GM19238 (cell line): Measurements from ENCODE around the gene YIF1A.
"Not testable (repeated sequence)": the region's sequence is repeated elsewhere in the genome, so short reads cannot be mapped to it uniquely, and the experiment has no call there.

Source experiments
- DNase-seq: peaks from one replicate; pipeline ENCODE4 v3.0.0; 2011; ENCODE audit warnings: low spot score; ENCODE audit not compliant: insufficient read length

The YIF1A gene

DNA sequence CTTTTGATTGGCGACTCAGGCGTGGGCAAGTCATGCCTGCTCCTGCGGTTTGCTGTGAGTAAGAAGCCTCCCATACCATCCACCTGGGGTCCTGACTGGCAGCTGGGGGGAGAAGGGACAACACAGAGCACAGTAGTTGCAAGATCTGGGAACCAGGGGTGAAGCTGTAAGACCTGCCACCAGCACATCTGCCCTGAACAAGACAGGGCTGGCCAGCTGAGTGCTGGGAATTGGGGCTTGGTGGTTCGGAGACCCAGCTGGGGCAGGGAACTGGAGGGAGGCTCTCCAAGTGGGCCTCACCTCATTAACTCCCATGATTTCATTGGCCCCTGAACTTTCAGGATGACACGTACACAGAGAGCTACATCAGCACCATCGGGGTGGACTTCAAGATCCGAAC, 17.1 kb downstream of the YIF1A start:
- DNase-seq: no peak

GRCh38 chr11:66268952-66269905, 19.7 kb downstream of the YIF1A start:
- no peak for DNase-seq

DNA sequence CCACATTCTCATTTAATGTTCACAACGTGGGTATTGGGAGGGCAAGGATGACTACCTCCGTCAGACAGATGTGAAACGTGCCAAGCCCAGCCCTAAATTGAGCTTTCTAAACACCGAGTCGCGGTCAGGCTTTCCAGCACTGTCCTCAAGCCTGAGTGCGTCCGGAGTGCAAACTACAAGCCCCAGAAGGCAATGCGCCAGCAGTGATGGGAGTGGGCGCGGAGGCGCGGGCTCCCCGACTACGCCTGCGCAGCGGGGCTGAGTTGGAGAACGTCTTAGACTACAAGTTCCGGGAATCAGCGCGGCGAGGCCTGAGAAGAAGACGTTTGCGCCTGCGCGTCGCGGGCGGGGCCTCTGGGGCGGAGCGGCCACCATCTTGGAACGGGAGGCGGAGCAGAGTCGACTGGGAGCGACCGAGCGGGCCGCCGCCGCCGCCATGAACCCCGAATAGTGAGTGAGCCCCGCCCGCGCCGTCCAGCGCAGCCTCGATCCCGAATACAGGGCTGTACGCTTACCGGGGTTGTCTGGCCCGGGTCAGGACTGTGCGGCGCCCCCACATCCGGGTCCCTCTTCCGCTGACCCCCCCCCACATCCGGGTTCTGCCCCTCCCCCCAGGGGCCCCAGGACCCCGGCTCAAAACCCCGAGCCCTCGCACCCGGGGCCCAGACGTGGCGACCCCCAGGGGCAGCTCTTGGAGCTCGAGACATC, 20.5 kb downstream of the YIF1A start, which contains the start of gene RAB1B:
Gene RAB1B, plus strand, starts transcription at position 396 of the 708 bp plus-strand sequence. Its CDS starts 41 bp downstream, at position 437.
- peak; percentile 97 for DNase-seq

DNA sequence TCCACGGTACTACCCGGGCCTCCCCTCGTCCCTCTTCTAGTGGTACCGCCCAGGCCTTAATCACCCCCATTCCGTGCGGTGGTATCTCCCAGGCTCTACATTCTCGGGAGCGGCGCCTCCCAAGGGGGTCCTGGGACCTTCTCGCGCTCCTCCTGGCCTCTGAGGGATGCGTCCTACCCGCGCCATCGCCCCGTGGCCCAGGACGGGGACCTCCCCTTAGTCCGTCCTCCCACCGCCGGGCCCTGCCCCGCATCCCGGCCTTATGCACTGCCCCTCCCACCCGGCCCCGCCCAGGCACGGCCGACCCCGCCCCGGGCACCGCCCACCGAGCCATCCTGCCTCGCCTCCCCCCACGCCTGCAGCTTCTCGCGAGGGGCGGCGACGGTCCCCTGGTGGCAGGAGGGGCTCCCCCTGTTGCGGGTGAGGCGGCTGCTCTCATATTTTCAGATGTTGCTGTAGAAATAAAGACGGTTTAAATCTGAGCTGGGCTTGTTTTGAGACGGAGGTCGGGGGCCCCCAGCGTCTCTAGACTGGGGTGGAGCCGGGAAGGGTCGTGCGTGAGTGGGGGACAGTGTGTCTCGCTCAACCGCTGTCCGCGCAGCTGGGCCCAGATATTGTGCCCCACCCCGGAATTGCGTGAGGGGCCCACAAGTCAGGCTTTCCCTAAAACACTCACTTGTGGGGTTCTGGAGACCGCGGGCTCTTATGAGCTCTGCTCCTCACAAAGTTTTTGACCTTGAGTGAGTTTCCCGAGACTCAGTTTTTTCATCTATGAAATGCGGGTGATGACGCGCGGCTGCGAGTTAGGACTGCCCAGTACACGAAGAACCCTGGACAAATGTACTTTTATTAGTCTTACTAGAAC, 21.3 kb downstream of the YIF1A start:
- peak; percentile 85 for DNase-seq

GRCh38 chr11:66267039-66267378, 21.9 kb downstream of the YIF1A start:
- DNase-seq: no peak

DNA sequence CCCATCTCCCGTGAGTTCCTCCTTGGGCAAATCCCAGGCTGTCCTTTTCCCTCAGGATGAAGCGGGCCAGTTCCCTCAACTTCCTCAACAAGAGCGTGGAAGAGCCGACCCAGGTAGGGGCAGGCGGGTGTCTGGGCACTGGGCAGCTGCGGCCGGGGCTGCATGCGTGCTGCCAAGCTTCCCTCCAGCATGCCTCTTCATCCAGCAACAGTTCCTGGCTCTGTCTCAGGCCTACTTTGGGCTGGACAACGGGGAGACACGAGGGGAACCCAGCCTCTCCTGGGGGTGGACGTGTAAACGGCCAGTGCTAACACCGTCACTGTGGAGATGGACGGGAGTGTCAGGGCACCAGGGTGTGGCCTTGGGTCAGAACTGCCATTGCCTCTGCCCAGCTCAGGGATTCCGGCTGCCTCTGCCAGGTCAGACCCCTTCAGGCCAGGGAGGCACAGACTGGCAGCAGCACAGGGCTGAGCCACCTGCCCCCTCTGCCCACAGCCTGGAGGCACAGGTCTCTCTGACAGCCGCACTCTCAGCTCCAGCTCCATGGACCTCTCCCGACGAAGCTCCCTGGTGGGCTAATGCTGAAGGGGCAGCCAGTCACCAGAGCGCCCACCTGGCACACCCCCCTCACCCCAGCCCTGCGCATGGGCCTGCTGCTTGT, 22.4 kb downstream of the YIF1A start:
- no peak for DNase-seq

- no peak for DNase-seq
Observed at GRCh38 chr11:66265531-66266377, 23.2 kb downstream of the YIF1A start.

DNA sequence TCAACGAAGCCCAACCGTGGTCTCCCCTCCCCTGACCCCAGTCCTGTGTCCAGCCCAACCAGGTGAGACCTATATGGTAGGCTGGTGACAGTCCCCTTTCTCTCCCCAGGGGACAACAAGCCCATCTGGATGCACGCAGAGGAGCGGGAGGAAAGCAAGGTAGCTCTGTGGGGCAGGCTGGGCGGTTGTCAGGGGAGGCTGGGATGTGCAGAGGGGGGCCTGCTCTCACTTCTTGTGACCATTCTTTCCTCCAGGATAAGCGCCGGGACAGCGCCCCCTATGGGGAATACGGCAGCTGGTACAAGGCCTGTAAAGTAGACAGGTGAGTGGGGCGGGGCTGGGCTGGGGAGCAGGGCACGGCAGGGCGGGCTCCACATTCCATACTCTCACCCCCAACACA, 24.0 kb downstream of the YIF1A start:
- no peak for DNase-seq

- DNase-seq: no peak
Observed at GRCh38 chr11:66264383-66264782, 24.6 kb downstream of the YIF1A start.

DNA sequence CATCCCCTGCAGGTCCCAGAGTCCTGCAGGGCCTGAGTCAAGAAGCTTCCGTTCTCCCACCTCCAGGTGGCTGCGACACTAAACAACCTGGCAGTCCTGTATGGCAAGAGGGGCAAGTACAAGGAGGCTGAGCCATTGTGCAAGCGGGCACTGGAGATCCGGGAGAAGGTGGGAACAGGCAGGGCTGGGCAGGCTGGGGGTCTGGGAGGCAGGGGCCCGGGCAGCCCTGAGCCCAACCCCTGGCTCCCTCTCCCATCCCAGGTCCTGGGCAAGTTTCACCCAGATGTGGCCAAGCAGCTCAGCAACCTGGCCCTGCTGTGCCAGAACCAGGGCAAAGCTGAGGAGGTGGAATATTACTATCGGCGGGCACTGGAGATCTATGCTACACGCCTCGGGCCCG, 25.2 kb downstream of the YIF1A start:
- no peak for DNase-seq

GRCh38 chr11:66263231-66263630, 25.7 kb downstream of the YIF1A start:
- DNase-seq: no peak

DNA sequence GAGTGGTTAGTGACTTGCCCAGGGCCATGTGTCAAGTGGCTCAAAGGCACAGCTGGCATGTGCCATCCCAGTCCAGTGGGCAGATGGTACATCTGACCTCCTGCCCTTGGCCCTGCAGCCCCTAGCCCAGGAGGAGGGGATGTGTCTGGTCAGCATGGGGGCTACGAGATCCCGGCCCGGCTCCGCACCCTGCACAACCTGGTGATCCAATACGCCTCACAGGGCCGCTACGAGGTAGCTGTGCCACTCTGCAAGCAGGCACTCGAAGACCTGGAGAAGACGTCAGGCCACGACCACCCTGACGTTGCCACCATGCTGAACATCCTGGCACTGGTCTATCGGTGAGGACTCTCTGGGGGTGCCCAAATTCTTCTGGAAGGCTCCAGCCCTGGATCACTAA, 26.2 kb downstream of the YIF1A start:
- no peak for DNase-seq

- DNase-seq: no peak
Observed at GRCh38 chr11:66262191-66262590, 26.8 kb downstream of the YIF1A start.

DNA sequence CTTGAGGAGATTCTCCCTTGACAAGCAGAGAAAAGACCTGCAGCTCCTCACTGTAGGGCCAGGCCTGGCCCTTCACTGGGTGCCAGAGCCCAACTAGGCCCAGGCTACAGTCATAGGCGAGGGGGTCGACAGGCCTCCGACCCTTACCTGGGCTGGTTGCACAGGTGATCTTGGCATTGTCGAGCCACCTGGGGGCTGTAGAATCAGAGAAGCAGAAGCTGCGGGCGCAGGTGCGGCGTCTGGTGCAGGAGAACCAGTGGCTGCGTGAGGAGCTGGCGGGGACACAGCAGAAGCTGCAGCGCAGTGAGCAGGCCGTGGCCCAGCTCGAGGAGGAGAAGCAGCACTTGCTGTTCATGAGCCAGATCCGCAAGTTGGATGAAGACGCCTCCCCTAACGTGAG, 27.4 kb downstream of the YIF1A start:
- DNase-seq: no peak

DNA sequence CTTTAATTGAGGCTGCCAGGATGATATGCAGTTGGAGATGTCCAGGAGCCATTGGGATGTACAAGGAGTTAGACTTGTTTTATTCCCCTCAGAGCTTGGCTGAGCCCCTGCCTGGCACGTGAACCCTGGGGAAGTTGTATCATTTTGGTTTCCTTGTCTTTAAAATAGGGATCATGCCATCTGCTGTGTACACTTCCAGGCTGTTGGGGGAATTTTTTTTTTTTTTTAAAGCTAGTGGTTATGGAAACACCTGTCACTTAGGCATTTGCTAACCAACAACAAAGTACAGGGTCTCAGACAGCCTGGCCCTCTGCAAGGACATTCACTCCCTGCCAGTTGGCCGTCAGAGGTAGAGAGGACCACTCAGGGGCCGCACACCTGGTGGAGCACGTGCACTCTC, 29.0 kb downstream of the YIF1A start:
- DNase-seq: no peak

GRCh38 chr11:66259225-66259624, 29.7 kb downstream of the YIF1A start:
- no peak for DNase-seq

DNA sequence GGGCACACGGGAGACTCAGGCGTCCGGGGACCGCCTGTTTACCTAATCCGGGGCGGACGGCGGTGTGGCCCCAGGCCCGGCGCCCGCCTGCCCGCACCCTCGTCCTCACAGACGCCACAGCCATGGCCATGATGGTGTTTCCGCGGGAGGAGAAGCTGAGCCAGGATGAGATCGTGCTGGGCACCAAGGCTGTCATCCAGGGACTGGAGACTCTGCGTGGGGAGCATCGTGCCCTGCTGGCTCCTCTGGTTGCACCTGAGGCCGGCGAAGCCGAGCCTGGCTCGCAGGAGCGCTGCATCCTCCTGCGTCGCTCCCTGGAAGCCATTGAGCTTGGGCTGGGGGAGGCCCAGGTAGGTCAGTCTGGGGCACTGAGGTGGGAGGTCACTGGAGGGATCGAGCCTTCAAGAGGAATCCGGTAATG, 30.5 kb downstream of the YIF1A start:
- no peak for DNase-seq

- not testable (repeated sequence) for DNase-seq
Observed at GRCh38 chr11:66253081-66253480, 35.9 kb downstream of the YIF1A start.

DNA sequence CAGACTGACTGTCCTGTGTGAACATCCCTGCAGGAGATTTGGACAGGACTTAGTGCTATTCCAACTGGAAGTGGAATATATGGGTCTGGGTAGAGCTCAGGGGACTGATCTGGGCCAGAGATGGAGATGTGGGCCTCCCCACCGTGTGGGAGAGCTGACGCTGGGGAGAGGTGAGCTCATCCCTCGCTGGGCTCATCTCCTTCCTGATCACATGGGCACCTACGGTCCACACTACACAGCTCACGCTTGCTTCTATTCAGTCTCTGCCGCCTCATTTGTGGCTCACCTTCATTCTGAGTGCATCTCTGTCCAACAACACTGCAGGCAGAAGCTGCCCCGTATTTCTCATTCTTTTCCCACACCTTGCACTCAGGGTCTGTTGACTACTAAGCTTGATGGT, 37.1 kb downstream of the YIF1A start:
- no peak for DNase-seq

DNA sequence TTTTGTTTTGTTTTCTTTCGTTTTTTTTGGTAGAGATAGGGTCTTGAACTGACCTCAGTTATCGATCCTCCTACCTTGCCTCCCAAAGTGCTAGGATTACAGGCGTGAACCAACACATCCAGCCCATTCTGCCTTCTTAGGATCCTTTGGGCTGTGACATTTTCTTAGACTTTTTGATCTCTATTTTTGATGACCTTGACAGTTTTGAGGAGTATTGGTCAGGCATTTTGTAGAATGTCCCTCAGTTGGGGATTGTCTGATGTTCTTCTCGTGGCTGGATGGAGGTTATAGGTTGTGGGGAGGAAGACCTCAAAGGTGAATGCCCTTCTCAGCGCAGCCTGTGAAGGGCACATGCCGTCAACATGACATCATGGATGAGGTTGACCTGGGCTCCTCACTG, 40.0 kb downstream of the YIF1A start:
- DNase-seq: no peak
